Panc1 (cell line): ENCODE results near the gene RNF38.

ENCODE experiments used
- CTCF ChIP-seq: fragments of 450-650 bp; IDR thresholded peaks from 2 replicates; pipeline ENCODE4 v1.5.1; 2017; ENCODE audit warnings: mild to moderate bottlenecking
- POLR2AphosphoS5 ChIP-seq: IDR thresholded peaks from 2 replicates; pipeline ENCODE4 v1.6.1; 2012; ENCODE audit warnings: mild to moderate bottlenecking, low read depth, low read length, moderate library complexity
- REST ChIP-seq, 2 experiments: IDR thresholded peaks; 2 replicates each; pipeline ENCODE4 v1.6.1; 2011 to 2012; ENCODE audit warnings: low read depth in 2 of 2, control low read depth in 1 of 2, low read length in 1 of 2, mild to moderate bottlenecking in 1 of 2, moderate library complexity in 1 of 2; ENCODE audit not compliant: insufficient read depth in 1 of 2
- SIN3A ChIP-seq: IDR thresholded peaks from 2 replicates; pipeline ENCODE4 v1.6.1; 2012; ENCODE audit warnings: low read depth, mild to moderate bottlenecking, low read length, moderate library complexity, borderline replicate concordance; ENCODE audit not compliant: insufficient read depth

- TF ChIP-seq POLR2AphosphoS5 (no peak), CTCF (no peak), SIN3A (no peak), REST (IDR thresholded peaks at IDR 0.05; ENCODE audit: insufficient read depth in 1 of 2, low read depth in 2 of 2, low read length in 1 of 2) (no peak)
These were observed 107.4 kb downstream of the RNF38 start for GRCh38 chr9:36292641-36293040.
